ENCODE measurements around the gene EPHA10. TPM values are rescaled to one million over a fixed set of nuclear protein-coding genes. Genes with fewer than 3 reads are reported as not detected.
A peak's percentile ranks its signal among the peaks of the same experiment; 100 is the strongest.

EPHA10 gene
- total and polyA plus RNA-seq, 2 donors: 0.14 to 0.32 TPM

DNA sequence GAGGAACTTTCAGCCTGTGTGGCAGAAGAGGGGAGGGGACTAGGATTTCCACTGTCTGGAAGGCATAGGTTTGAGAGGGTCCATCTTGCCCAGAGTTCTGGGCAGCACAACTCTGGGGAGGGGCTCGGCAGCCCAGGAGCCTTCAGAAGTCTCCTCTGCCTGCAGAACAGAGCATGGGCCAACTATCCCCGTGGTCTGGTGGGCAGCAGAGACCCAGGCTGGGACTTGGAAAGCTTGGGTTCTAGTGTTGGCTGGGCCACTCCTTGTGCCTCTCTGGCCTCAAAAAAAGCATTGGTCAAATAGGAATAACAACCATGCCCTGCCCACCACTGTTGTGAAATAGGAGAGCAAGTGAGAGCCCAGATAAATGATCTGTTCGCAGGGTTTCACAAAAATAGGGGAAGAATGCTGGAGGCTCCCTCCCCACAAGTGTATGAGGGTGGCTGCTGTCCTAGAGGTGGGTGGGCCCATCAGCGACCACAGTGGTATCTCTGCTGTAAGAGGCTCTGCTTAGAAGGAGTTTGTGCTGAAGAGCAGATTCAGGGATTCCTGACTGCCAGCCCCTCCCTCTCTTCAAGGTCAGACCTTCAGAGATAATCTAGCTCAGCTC, 8.9 kb downstream of the EPHA10 start:
- WGBS: 70% methylated on average over 4 of the region's 4 CpGs
- Histone ChIP-seq H3K4me1 (ENCODE audit: control insufficient read depth in 2 of 2, insufficient read depth in 2 of 2, low read length in 2 of 2) (no peaks in the 10 kb centered on the region), H3K4me3 (ENCODE audit: low read length in 2 of 2) (no peak overlapping the region), H3K9me3 (ENCODE audit: control insufficient read depth in 2 of 2, insufficient read depth in 1 of 2, low read length in 1 of 2) (no peaks in the 10 kb centered on the region), H3K36me3 (ENCODE audit: control insufficient read depth in 2 of 2, insufficient read depth in 2 of 2, low read length in 1 of 2) (no peaks in the 10 kb centered on the region), H3K27ac (ENCODE audit: low read depth in 1 of 2, low read length in 1 of 2) (no peak overlapping the region), H3K27me3 (ENCODE audit: control insufficient read depth in 2 of 2, insufficient read depth in 1 of 2, low read length in 1 of 2) (peaks cover 37 to 61% of the 10 kb centered on the region in 2 donors)
- no peak for DNase-seq (ENCODE audit: low read depth in 6 of 9, low spot score in 9 of 9)

DNA sequence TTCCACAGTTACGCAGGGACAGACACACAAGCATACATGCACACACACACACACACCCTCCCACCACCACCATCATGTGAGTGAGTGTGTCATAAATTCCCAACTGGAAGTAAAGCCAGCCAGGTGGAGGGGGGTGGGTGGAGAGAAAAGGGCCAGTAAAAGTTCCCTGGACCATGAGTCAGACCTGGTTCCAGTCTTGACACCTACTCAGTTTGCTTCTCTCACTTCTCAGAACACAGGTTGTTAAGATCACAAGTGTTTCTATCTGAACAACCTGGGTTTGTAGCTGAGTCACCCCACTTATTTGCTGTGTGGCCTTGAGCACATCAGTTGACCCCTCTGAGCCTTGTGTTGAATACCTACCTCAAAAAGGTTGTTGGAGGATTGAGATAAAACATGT, 9.6 kb downstream of the EPHA10 start:
- no peak for DNase-seq (ENCODE audit: low read depth in 6 of 9, low spot score in 9 of 9)
- WGBS: 82% methylated on average over 1 of the region's 1 CpG
- Histone ChIP-seq H3K27ac (ENCODE audit: low read depth in 1 of 2, low read length in 1 of 2) (no peak overlapping the region), H3K27me3 (ENCODE audit: control insufficient read depth in 2 of 2, insufficient read depth in 1 of 2, low read length in 1 of 2) (peaks cover 37 to 67% of the 10 kb centered on the region in 2 donors), H3K36me3 (ENCODE audit: control insufficient read depth in 2 of 2, insufficient read depth in 2 of 2, low read length in 1 of 2) (no peaks in the 10 kb centered on the region), H3K4me1 (ENCODE audit: control insufficient read depth in 2 of 2, insufficient read depth in 2 of 2, low read length in 2 of 2) (no peaks in the 10 kb centered on the region), H3K9me3 (ENCODE audit: control insufficient read depth in 2 of 2, insufficient read depth in 1 of 2, low read length in 1 of 2) (no peaks in the 10 kb centered on the region), H3K4me3 (ENCODE audit: low read length in 2 of 2) (no peak overlapping the region)

DNA sequence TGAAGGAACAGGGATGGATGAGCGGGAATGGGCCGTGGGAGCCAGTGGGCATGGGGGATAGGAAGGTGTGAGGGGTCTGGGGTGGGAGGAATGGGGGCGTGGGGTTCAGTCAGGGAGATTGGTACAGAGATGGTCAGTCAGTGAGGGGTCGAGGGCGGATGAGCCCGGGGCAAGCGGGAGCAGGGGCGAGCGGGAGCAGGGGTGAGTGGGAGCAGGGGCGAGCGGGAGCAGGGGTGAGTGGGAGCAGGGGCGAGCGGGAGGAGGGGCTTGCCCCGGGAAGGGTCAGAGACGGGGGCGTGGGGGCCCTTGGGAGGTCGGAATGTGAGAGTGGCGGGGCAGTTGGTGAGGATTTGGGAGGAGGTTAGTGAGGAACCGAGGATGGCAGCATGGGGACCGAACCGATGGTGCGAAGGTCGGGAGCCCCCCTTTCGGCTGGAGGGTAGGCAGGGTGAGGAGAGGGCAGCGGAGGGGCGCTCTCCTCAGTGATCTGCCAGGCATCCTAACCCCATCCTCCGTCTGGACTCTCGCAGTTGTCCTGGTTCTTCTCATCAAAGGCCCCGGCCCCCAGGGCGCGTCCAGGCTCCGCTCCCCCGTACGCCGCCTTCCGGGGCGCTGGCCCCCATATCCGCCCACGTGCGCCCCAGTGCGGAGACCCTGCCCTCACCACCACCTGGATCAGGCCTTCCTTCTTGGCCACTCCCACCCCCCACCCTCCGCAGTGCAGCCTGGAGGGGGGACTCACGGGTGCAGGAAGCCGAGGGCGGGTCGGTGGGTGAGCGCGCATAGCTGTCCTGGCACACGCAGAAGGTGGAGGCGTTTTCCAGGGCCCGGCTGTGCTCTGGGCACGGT, 11.2 kb downstream of the EPHA10 start:
- DNase-seq (ENCODE audit: low read depth in 6 of 9, low spot score in 9 of 9): no peak
- WGBS: 7% methylated on average over 52 of the region's 52 CpGs
- Histone ChIP-seq H3K27me3 (ENCODE audit: control insufficient read depth in 2 of 2, insufficient read depth in 1 of 2, low read length in 1 of 2) (peaks cover 37 to 64% of the 10 kb centered on the region in 2 donors), H3K4me3 (ENCODE audit: low read length in 2 of 2) (no peak overlapping the region), H3K9me3 (ENCODE audit: control insufficient read depth in 2 of 2, insufficient read depth in 1 of 2, low read length in 1 of 2) (no peaks in the 10 kb centered on the region), H3K27ac (ENCODE audit: low read depth in 1 of 2, low read length in 1 of 2) (no peak overlapping the region), H3K4me1 (ENCODE audit: control insufficient read depth in 2 of 2, insufficient read depth in 2 of 2, low read length in 2 of 2) (no peaks in the 10 kb centered on the region), H3K36me3 (ENCODE audit: control insufficient read depth in 2 of 2, insufficient read depth in 2 of 2, low read length in 1 of 2) (no peaks in the 10 kb centered on the region)

DNA sequence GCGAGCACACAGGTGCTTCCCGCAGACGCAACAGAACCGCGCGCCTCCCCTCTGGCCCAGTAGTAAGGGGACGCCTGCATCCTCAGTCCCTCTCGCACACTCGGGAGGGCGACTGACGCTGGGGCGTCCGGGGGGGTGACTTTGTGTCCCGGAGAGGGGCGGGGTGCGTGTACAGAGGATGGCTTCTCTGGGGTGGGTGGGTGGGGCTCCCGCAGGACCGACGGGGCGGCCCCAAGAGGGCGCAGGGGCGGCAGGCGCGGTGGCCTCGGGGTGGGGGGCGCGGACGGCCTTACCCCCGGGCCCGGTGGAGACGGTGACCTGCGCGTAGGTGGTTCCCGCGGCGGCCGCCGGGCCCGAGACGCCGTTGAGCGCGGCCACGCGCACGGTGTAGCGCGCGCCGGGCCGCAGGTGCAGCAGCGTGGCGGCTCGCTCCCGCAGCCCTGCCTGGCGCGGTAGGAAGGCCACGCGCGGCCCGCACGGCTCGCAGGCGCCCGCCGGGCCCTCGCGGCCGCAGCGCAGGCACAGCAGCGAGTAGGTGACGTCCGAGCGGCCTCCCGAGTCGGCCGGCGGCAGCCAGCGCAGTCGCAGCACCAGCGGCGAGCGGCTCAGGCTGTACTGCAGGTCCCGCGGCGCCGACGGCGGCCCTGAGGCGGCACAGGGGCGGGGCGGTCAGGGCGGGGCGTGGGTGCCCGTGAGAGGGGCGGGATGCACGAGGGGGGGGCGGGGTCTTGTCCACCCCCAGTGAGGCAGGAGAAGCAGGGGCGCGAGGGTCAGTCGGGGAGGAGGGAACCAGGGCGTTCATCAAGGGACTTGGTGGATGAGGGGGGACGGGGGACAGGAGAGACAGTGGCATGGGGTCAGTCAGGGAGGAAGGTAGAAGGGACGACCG, 12.1 kb downstream of the EPHA10 start:
- no peaks in the 10 kb centered on the region for H3K9me3 ChIP-seq (ENCODE audit: control insufficient read depth in 2 of 2, insufficient read depth in 1 of 2, low read length in 1 of 2)
- no peak overlapping the region for H3K27ac ChIP-seq (ENCODE audit: low read depth in 1 of 2, low read length in 1 of 2)
- peak overlapping the region in 1 of 2 donors; percentile 43 for H3K4me3 ChIP-seq (ENCODE audit: low read length in 2 of 2)
- WGBS: 2% methylated on average over 105 of the region's 105 CpGs
- peaks cover 37 to 62% of the 10 kb centered on the region in 2 donors for H3K27me3 ChIP-seq (ENCODE audit: control insufficient read depth in 2 of 2, insufficient read depth in 1 of 2, low read length in 1 of 2)
- H3K36me3 ChIP-seq (ENCODE audit: control insufficient read depth in 2 of 2, insufficient read depth in 2 of 2, low read length in 1 of 2): no peaks in the 10 kb centered on the region
- no peak for DNase-seq (ENCODE audit: low read depth in 6 of 9, low spot score in 9 of 9)
- H3K4me1 ChIP-seq (ENCODE audit: control insufficient read depth in 2 of 2, insufficient read depth in 2 of 2, low read length in 2 of 2): no peaks in the 10 kb centered on the region

DNA sequence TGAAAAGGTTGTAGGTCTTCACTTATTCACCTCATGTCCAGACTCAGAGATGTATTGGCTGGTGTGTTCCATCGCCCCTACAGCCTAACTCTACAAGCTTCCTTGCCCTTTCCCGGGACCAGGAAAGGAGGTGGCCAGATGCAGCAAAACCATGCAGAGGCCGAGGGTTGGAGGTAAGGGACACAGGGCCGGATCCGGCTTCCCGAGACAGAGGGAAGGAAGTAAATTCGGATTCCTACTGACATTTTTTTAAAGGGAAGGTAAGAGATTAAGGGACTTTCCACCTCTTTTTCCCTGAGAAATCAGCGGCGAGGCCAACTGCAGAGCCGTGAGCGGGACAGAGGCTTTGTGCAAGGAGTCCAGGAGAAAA, 12.7 kb downstream of the EPHA10 start:
- Histone ChIP-seq H3K4me3 (ENCODE audit: low read length in 2 of 2) (no peak overlapping the region), H3K4me1 (ENCODE audit: control insufficient read depth in 2 of 2, insufficient read depth in 2 of 2, low read length in 2 of 2) (no peaks in the 10 kb centered on the region), H3K27ac (ENCODE audit: low read depth in 1 of 2, low read length in 1 of 2) (no peak overlapping the region), H3K9me3 (ENCODE audit: control insufficient read depth in 2 of 2, insufficient read depth in 1 of 2, low read length in 1 of 2) (no peaks in the 10 kb centered on the region), H3K36me3 (ENCODE audit: control insufficient read depth in 2 of 2, insufficient read depth in 2 of 2, low read length in 1 of 2) (no peaks in the 10 kb centered on the region), H3K27me3 (ENCODE audit: control insufficient read depth in 2 of 2, insufficient read depth in 1 of 2, low read length in 1 of 2) (peaks cover 37 to 62% of the 10 kb centered on the region in 2 donors)
- 30% methylated on average over 11 of the region's 11 CpGs for WGBS
- no peak for DNase-seq (ENCODE audit: low read depth in 6 of 9, low spot score in 9 of 9)

DNA sequence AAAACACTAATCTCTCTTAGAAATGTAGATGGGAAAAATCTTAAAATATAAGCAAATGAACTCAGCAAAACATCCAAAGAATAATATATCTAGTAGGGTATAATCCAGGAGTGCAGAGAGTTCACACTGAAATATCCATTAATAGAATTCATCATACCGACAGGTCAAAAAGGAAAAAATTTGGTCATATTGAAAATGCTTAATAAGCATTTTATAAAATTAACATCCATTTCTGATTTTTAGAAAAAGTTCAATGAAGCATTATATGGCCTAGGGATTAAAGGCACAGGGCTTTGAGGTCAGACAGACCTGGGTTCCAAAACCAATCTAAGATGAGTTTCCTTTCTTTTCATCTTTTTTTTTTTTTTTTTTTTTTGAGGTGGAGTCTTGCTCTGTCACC, 16.4 kb downstream of the EPHA10 start:
- no peaks in the 10 kb centered on the region for H3K4me1 ChIP-seq (ENCODE audit: control insufficient read depth in 2 of 2, insufficient read depth in 2 of 2, low read length in 2 of 2)
- H3K27ac ChIP-seq (ENCODE audit: low read depth in 1 of 2, low read length in 1 of 2): no peak overlapping the region
- H3K9me3 ChIP-seq (ENCODE audit: control insufficient read depth in 2 of 2, insufficient read depth in 1 of 2, low read length in 1 of 2): no peaks in the 10 kb centered on the region
- DNase-seq (ENCODE audit: low read depth in 6 of 9, low spot score in 9 of 9): no peak
- H3K36me3 ChIP-seq (ENCODE audit: control insufficient read depth in 2 of 2, insufficient read depth in 2 of 2, low read length in 1 of 2): no peaks in the 10 kb centered on the region
- peaks cover 19 to 28% of the 10 kb centered on the region in 2 donors for H3K27me3 ChIP-seq (ENCODE audit: control insufficient read depth in 2 of 2, insufficient read depth in 1 of 2, low read length in 1 of 2)
- no peak overlapping the region for H3K4me3 ChIP-seq (ENCODE audit: low read length in 2 of 2)
- 97% methylated on average over 1 of the region's 1 CpG for WGBS

DNA sequence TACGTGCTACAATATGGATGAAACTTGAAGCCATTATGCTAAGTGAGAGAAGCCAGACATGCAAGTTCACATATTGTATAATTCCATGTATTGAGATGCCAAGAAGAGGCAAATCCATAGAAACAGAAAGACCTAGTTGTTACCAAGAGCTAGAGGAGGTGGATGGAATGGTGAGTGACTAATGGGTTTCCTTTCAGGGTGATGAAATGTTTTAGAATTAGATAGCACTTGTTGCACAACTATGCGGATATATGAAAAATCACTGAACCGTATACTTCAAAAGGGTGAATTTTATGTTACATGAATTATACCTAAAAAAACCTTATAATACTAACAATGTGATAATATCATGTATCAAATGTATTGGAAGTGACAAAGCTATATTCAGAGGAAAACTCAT, 18.1 kb downstream of the EPHA10 start:
- H3K36me3 ChIP-seq (ENCODE audit: control insufficient read depth in 2 of 2, insufficient read depth in 2 of 2, low read length in 1 of 2): no peaks in the 10 kb centered on the region
- H3K9me3 ChIP-seq (ENCODE audit: control insufficient read depth in 2 of 2, insufficient read depth in 1 of 2, low read length in 1 of 2): no peaks in the 10 kb centered on the region
- H3K27me3 ChIP-seq (ENCODE audit: control insufficient read depth in 2 of 2, insufficient read depth in 1 of 2, low read length in 1 of 2): peaks cover 2 to 15% of the 10 kb centered on the region in 2 donors
- H3K27ac ChIP-seq (ENCODE audit: low read depth in 1 of 2, low read length in 1 of 2): no peak overlapping the region
- DNase-seq (ENCODE audit: low read depth in 6 of 9, low spot score in 9 of 9): no peak
- WGBS: 93% methylated on average over 3 of the region's 3 CpGs
- H3K4me1 ChIP-seq (ENCODE audit: control insufficient read depth in 2 of 2, insufficient read depth in 2 of 2, low read length in 2 of 2): no peaks in the 10 kb centered on the region
- H3K4me3 ChIP-seq (ENCODE audit: low read length in 2 of 2): no peak overlapping the region

DNA sequence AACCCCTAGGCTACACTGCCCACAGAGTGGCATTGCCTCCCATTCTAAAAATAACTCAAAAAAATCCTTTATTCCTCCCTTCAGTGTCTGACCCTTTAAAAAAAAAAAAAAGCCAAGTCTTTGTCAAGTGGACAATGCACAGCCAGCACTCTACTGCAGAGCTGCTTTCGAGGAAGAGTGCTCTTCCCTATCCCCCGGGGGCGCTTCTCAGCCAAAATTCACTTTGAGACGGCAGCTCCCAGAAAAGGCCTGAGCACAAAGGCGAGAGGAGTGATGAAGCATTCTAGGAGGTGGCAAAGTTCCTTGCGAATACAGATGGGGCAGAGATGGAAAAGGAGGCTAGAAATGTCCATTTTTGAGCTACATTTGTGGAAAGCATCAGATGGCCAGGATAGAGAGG, 23.3 kb downstream of the EPHA10 start:
- no peaks in the 10 kb centered on the region for H3K4me1 ChIP-seq (ENCODE audit: control insufficient read depth in 2 of 2, insufficient read depth in 2 of 2, low read length in 2 of 2)
- H3K27ac ChIP-seq (ENCODE audit: low read depth in 1 of 2, low read length in 1 of 2): no peak overlapping the region
- no peaks in the 10 kb centered on the region for H3K9me3 ChIP-seq (ENCODE audit: control insufficient read depth in 2 of 2, insufficient read depth in 1 of 2, low read length in 1 of 2)
- DNase-seq (ENCODE audit: low read depth in 6 of 9, low spot score in 9 of 9): no peak
- H3K4me3 ChIP-seq (ENCODE audit: low read length in 2 of 2): no peak overlapping the region
- H3K27me3 ChIP-seq (ENCODE audit: control insufficient read depth in 2 of 2, insufficient read depth in 1 of 2, low read length in 1 of 2): peaks cover 0 to 2% of the 10 kb centered on the region in 2 donors
- no peaks in the 10 kb centered on the region for H3K36me3 ChIP-seq (ENCODE audit: control insufficient read depth in 2 of 2, insufficient read depth in 2 of 2, low read length in 1 of 2)
- WGBS: 42% methylated on average over 6 of the region's 6 CpGs

DNA sequence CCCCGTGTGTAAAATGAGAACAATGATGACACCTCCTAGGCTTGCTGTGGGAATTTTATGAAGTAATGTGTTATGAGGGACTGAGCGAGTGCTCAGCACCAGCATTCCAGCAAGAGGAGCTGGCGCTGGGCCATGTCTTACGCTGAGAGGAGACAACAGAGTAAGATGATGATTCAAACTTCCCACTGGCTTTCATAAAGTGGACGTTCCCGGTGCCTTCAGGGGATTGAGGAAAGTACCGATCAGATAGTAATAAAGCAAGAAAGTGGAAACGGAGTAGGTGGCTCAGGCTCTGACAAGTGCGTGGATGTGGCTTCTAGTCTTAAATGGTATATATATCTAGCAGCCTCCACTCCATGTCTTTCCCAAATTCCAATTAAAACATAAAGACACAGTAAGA, 23.8 kb downstream of the EPHA10 start:
- WGBS: 87% methylated on average over 9 of the region's 9 CpGs
- Histone ChIP-seq H3K36me3 (ENCODE audit: control insufficient read depth in 2 of 2, insufficient read depth in 2 of 2, low read length in 1 of 2) (no peaks in the 10 kb centered on the region), H3K27me3 (ENCODE audit: control insufficient read depth in 2 of 2, insufficient read depth in 1 of 2, low read length in 1 of 2) (peaks cover 0 to 2% of the 10 kb centered on the region in 2 donors), H3K27ac (ENCODE audit: low read depth in 1 of 2, low read length in 1 of 2) (no peak overlapping the region), H3K9me3 (ENCODE audit: control insufficient read depth in 2 of 2, insufficient read depth in 1 of 2, low read length in 1 of 2) (no peaks in the 10 kb centered on the region), H3K4me3 (ENCODE audit: low read length in 2 of 2) (no peak overlapping the region), H3K4me1 (ENCODE audit: control insufficient read depth in 2 of 2, insufficient read depth in 2 of 2, low read length in 2 of 2) (no peaks in the 10 kb centered on the region)
- no peak for DNase-seq (ENCODE audit: low read depth in 6 of 9, low spot score in 9 of 9)

All from thymus (tissue), 11 donors.